Right lobe of liver (tissue), 6 donors: ENCODE data around the gene CASP6. TPM values are rescaled to one million over a fixed set of nuclear protein-coding genes. Genes with fewer than 3 reads are reported as not detected.
A peak's percentile ranks its signal among the peaks of the same experiment; 100 is the strongest.

Experiments
- ATAC-seq, 4 donors: fragments of 200-7000 bp; cut with Tn5 transposase; one replicate each; pipeline ENCODE4 v1.9.1; 2020; ENCODE audit warnings: mild to moderate bottlenecking in 4 of 4, moderate library complexity in 4 of 4
- DNase-seq, 3 donors: peaks; one replicate each; pipeline ENCODE4 v3.0.0-alpha.2; 2020
- H3K27ac ChIP-seq, 3 donors: fragments of 200-600 bp; one replicate each; pipeline ENCODE4 v1.8.0; 2022
- H3K27me3 ChIP-seq, 2 donors: fragments of 200-600 bp; one replicate each; pipeline ENCODE4 v1.8.0; 2022
- H3K36me3 ChIP-seq, 4 donors: fragments of 200-600 bp; sonication (generic) in 1 of 4; one replicate each; pipeline versions ENCODE4 v1.5.1 to v1.8.0; 2017 to 2022; ENCODE audit warnings: control low read depth in 1 of 4
- H3K4me1 ChIP-seq, 4 donors: fragments of 200-600 bp; sonication (generic) in 1 of 4; one replicate each; pipeline versions ENCODE4 v1.5.1 to v1.8.0; 2017 to 2022; ENCODE audit warnings: control low read depth in 1 of 4
- H3K4me3 ChIP-seq, 3 donors: fragments of 200-600 bp; one replicate each; pipeline ENCODE4 v1.8.0; 2022
- H3K9me3 ChIP-seq, 4 donors: fragments of 200-600 bp; sonication (generic) in 1 of 4; one replicate each; pipeline versions ENCODE4 v1.5.1 to v1.8.0; 2017 to 2022; ENCODE audit warnings: control low read depth in 1 of 4
- CTCF ChIP-seq, 4 donors: fragments of 200-600 bp in 3 of 4; fragments of 450-650 bp in 1 of 4; IDR thresholded peaks; one replicate each; pipeline versions ENCODE4 v1.5.1 to v1.8.0; 2016 to 2022; ENCODE audit warnings: antibody characterized with exemption in 4 of 4, mild to moderate bottlenecking in 2 of 4
- POLR2A ChIP-seq: fragments of 450-650 bp; IDR thresholded peaks from one replicate; pipeline ENCODE4 v1.6.1; 2017; ENCODE audit warnings: antibody characterized with exemption, mild to moderate bottlenecking
- WGBS: methylation state at CpG from one replicate; pipeline ENCODE4 v1.1.6; 2018; ENCODE audit warnings: low coverage, low lambda C conversion rate; ENCODE audit not compliant: insufficient coverage; ENCODE audit errors: missing lambda C conversion rate; 5-methylcytosine and 5-hydroxymethylcytosine counted together
- intact Hi-C, 2 donors: fragments of 100-400 bp; cut with DNase I; formaldehyde crosslinking; loops; one replicate each; pipeline versions ENCODE4 v1.11.2 to v1.14.1; 2022
- total RNA-seq, 6 experiments: library from RNA; depleted of rRNA in 2 of 6; stranded (reverse); fragments of >200 nt in 2 of 6; fragmentation: NEBNext Ultra II Directional in 3 of 6; extraction: Animal tissue kit (Norgen Biotek cat#: 25700) in 3 of 6; gene quantifications; one replicate each; pipeline versions ENCODE4 v1.1.0 to v1.2.4, GENCODE V29; 2016 to 2023
- donor health status: DM: no; HTN: yes; CAD: no.
- donor health status: DM: no; HTN: no; CAD: no.
- donor health status: DM: no; HTN: no; CAD: no.
- donor health status: DM: no; HTN: yes; CAD: no.
- donor health status: DM: no; HTN: yes; CAD: no.

The CASP6 gene
- total RNA-seq, 6 experiments from 2014 or later = 14.1 to 18.4 (median 15.3) TPM

- DNase-seq = no peak
- Histone ChIP-seq H3K4me3 (peak overlapping the region; percentile 29 to 71 (median 71)), H3K27me3 (no peaks in the 10 kb centered on the region), H3K27ac (peak overlapping the region; percentile 75 to 83 (median 82)), H3K4me1 (peaks cover 0 to 22% (median 6%) of the 10 kb centered on the region in 4 donors), H3K9me3 (no peaks in the 10 kb centered on the region), H3K36me3 (no peaks in the 10 kb centered on the region)
- TF ChIP-seq POLR2A (no peak), CTCF (IDR thresholded peaks at IDR 0.05) (no peak)
- peak in 1 of 4 donors; percentile 3 for ATAC-seq
- intact Hi-C loops = no loop called here
- 48% methylated on average over 18 of the region's 21 CpGs for WGBS
Measured at GRCh38 chr4:109730619-109731545, 27.6 kb upstream of the CASP6 start.

GRCh38 chr4:109729718-109730618, 26.7 kb upstream of the CASP6 start, which contains the start of gene PLA2G12A:
TSS of gene PLA2G12A (minus strand) at chr4:109730070. CDS start at chr4:109729809, 261 bp downstream.
- no peak for TF ChIP-seq CTCF (IDR thresholded peaks at IDR 0.05)
- peak; percentile 72 for TF ChIP-seq POLR2A
- intact Hi-C loops = no loop called here
- H3K27ac ChIP-seq = peak within 1 kb of the TSS; percentile 75 to 83 (median 82)
- H3K27me3 ChIP-seq = no peaks in the 10 kb centered on the region
- under 1% methylated on average over 24 of the region's 83 CpGs for WGBS
- no peaks in the 10 kb centered on the region for H3K9me3 ChIP-seq
- H3K4me3 ChIP-seq = peak within 1 kb of the TSS; percentile 71 to 80 (median 71)
- no peaks in the 10 kb centered on the region for H3K36me3 ChIP-seq
- ATAC-seq (peak; percentile 89 to 95 (median 93)), DNase-seq (peak; percentile 89 to 94 (median 94))
- H3K4me1 ChIP-seq = peaks cover 0 to 16% (median 2%) of the 10 kb centered on the region in 4 donors

GRCh38 chr4:109729117-109729717, 26.0 kb upstream of the CASP6 start:
- Histone ChIP-seq H3K4me3 (peak overlapping the region; percentile 71 to 80 (median 71)), H3K27me3 (no peaks in the 10 kb centered on the region), H3K27ac (peak overlapping the region; percentile 66 to 83 (median 76)), H3K4me1 (peaks cover 0 to 16% (median 2%) of the 10 kb centered on the region in 4 donors), H3K9me3 (no peaks in the 10 kb centered on the region), H3K36me3 (no peaks in the 10 kb centered on the region)
- WGBS = 2% methylated on average over 13 of the region's 25 CpGs
- DNase-seq (no peak), ATAC-seq (no peak)
- intact Hi-C loops = no loop called here
- TF ChIP-seq POLR2A (no peak), CTCF (IDR thresholded peaks at IDR 0.05) (no peak)

- TF ChIP-seq CTCF (IDR thresholded peaks at IDR 0.05) (no peak), POLR2A (no peak)
- Histone ChIP-seq H3K4me3 (peak overlapping the region; percentile 71 to 80 (median 71)), H3K9me3 (no peaks in the 10 kb centered on the region), H3K27me3 (no peaks in the 10 kb centered on the region), H3K27ac (peak overlapping the region in 1 of 3 donors; percentile 83), H3K4me1 (peaks cover 0 to 16% (median 2%) of the 10 kb centered on the region in 4 donors), H3K36me3 (no peaks in the 10 kb centered on the region)
- ATAC-seq (no peak), DNase-seq (no peak)
- intact Hi-C loops = no loop called here
- WGBS = 28% methylated on average over 6 of the region's 6 CpGs
Measured at GRCh38 chr4:109728385-109728784, 25.1 kb upstream of the CASP6 start.
